AG04449 (cell line): ENCODE measurements around the gene GPR35.

Experiments used
- CTCF ChIA-PET: fragments of 350-600 bp; formaldehyde crosslinking; extraction: SDS; loops from one replicate; lab custom pipeline; 2021; ENCODE audit warnings: antibody characterized with exemption; lab: Yijun Ruan, JAX
- POLR2A ChIA-PET: fragments of 400-600, 350-600 bp; formaldehyde crosslinking; extraction: SDS; loops from one replicate; lab custom pipeline; 2020; ENCODE audit warnings: antibody characterized with exemption, inconsistent platforms; lab: Yijun Ruan, JAX
- DNase-seq: peaks from one replicate; pipeline ENCODE4 v3.0.0-alpha.2; 2010; ENCODE audit warnings: low read depth, low spot score
- H3K4me3 ChIP-seq: 2 replicates; pipeline ENCODE4 v1.5.1; 2011; ENCODE audit warnings: low read depth, mild to moderate bottlenecking, control low read depth, low read length
- TF ChIP-seq, protein P1 (sequence below): IDR thresholded peaks from one replicate; pipeline ENCODE4 v1.5.1; 2011; ENCODE audit warnings: mild to moderate bottlenecking, moderate library complexity, low read length, control low read depth, inconsistent platforms; ENCODE audit not compliant: insufficient read depth; ENCODE audit errors: missing control alignments

Gene GPR35

DNA sequence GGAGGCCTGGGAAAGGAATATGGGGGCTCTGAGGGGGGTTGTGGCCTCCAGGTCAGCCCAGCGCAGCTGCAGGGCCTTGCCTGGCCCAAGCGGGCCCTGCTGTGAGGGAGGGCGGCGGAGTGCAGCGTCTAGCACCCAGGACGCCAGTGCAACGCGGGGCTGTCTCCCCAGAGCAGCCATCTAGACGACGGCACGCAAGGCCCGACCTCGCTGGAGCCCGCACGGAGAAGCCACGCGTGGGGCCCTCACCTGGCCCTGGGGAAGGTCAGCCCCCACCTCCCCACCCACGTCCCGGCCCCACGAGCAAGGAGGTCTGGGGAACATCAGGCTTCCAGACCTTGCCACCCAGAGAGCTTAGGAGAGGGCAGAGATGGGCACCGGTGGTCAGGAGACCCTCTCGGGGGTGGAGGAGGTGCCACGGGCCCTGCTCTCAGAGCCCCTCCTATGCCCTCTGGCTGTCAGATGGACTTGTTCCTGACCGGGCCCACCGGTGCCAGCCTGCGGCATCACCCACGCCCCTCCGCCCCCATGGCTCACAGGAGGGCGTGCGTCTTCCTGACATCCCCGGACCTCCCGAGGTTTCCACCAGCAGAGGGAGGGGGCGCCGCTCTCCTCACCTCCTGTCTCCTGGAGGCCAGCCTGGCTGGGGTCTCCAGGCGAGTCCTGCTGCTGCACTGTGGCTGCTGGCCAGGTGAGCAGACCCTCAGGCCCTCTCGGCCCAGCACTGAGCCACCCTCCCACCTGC is 17.0 kb downstream of the GPR35 start:
- ChIA-PET POLR2A (no interaction called here), CTCF (no interaction called here)
- DNase-seq, result no peak
- TF ChIP-seq, protein P1, sequence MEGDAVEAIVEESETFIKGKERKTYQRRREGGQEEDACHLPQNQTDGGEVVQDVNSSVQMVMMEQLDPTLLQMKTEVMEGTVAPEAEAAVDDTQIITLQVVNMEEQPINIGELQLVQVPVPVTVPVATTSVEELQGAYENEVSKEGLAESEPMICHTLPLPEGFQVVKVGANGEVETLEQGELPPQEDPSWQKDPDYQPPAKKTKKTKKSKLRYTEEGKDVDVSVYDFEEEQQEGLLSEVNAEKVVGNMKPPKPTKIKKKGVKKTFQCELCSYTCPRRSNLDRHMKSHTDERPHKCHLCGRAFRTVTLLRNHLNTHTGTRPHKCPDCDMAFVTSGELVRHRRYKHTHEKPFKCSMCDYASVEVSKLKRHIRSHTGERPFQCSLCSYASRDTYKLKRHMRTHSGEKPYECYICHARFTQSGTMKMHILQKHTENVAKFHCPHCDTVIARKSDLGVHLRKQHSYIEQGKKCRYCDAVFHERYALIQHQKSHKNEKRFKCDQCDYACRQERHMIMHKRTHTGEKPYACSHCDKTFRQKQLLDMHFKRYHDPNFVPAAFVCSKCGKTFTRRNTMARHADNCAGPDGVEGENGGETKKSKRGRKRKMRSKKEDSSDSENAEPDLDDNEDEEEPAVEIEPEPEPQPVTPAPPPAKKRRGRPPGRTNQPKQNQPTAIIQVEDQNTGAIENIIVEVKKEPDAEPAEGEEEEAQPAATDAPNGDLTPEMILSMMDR, result no peak
- H3K4me3 ChIP-seq, result no peak overlapping the region

DNA sequence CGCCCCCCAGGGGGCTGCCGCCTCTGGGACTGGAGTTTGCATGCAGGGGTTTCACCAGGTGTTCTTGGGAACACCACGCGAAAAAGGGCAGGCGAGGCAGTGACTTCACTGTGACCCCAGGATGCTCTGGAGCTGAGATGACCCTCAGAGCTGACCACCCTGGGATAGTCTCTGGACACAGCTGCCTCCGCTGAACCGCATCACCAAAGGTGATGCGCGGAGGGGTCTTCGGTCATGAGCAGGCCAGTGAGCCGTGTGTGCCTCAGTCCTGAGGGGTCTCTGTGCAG is 17.5 kb downstream of the GPR35 start:
- CTCF ChIA-PET, result no interaction called here

DNA sequence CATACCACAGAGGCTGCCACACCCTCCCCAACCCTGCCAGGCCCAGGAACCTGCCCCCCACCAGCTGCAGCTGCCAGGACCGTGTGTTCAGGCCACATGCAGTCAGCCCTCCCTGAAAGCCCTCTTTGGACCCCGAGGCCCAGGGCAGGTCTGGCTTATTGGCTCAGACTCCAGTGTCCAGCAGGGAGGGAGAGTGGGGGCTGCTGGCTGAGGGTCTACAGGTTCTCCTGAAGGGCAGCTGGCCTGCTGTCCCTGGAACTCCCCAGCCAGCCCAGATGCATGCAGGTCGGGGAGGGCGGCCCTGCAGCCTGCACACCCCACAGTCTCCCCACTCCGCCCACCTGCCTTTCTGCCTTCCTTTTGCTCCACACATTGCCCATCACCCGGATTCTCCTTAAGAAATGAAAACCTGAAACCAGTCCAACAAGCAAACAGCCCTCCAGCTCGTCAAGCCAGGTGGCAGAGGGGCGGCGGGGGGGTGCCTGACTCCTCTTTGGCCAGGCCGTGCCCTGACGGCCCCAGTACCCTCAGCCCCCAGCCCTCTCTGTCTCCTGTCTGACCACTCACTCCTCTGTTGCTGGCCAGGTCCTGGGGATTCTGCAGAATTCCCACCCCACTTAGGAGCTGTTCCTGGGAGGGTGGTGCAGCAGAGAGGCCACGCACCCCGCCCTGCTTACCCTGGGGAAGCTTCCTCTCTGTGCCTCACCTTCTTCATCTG is 18.0 kb downstream of the GPR35 start:
- ChIA-PET POLR2A (no interaction called here), CTCF (interaction anchor here (1.1 to 1.5 kb wide), 2 partner anchors 13 to 197 kb away, joined by 3 read pairs; no protein-coding TSS in a partner anchor)
- H3K4me3 ChIP-seq, result no peak overlapping the region
- no peak for DNase-seq
- TF ChIP-seq, protein P1, result no peak

More for the DNA sequence above, 17.5 kb downstream of the GPR35 start:
- DNase-seq, result no peak
- H3K4me3 ChIP-seq, result no peak overlapping the region
- TF ChIP-seq, protein P1, result no peak
- POLR2A ChIA-PET, result no interaction called here

GRCh38 chr2:240643811-240644150 is 18.5 kb downstream of the GPR35 start:
- TF ChIP-seq, protein P1, result no peak
- ChIA-PET POLR2A (no interaction called here), CTCF (interaction anchor here (1.1 to 1.5 kb wide), 2 partner anchors 13 to 197 kb away, joined by 3 read pairs; no protein-coding TSS in a partner anchor)
- H3K4me3 ChIP-seq, result no peak overlapping the region
- no peak for DNase-seq

GRCh38 chr2:240644171-240644651 is 18.9 kb downstream of the GPR35 start:
- ChIA-PET POLR2A (no interaction called here), CTCF (interaction anchor here (1.1 to 1.5 kb wide), 2 partner anchors 12 to 196 kb away, joined by 3 read pairs; no protein-coding TSS in a partner anchor)
- H3K4me3 ChIP-seq, result no peak overlapping the region
- no peak for DNase-seq
- TF ChIP-seq, protein P1, result no peak

DNA sequence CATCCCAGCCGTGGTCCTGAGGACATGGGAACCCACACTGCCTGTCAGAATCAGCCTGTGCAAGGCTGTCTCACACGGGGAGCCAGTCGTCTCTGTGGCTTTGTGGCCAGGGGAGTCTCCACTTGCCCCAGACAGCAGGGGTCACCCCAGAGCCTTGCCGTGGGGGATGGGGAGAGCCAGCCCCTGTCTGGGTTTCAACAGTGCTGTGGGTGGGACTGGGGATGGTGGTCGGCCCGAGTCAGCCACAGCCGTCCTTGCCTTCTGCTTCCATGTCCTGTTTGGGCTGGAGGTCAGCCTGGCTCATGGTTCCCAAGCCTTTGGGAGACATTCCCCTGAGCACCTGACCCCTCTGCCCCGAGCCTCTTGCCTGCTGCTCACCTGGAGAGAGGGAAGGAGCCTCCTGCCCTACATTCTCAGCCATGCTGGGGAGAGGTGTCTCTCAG is 19.6 kb downstream of the GPR35 start:
- H3K4me3 ChIP-seq, result no peak overlapping the region
- TF ChIP-seq, protein P1, result no peak
- ChIA-PET POLR2A (no interaction called here), CTCF (interaction anchor here (1.1 to 1.5 kb wide), 2 partner anchors 11 to 196 kb away, joined by 3 read pairs; no protein-coding TSS in a partner anchor)
- DNase-seq, result no peak
